Stimulated activated CD8-positive, alpha-beta memory T cell treated with anti-CD3 and anti-CD28 coated beads, Interleukin-7, amount 100 ng/mL, for 4 hours (primary cell): Measurements from ENCODE around the gene CSNK1A1L.

ENCODE experiments used
- DNase-seq, 2 donors: peaks; one replicate each; pipeline ENCODE4 v3.0.0-alpha.2; 2020; ENCODE audit warnings: low read depth in 2 of 2

The CSNK1A1L gene

GRCh38 chr13:37105251-37105714 lies at the start of gene CSNK1A1L:
TSS of gene CSNK1A1L (minus strand) at chr13:37105664. CDS start at chr13:37105256, 408 bp downstream.
- no peak for DNase-seq

GRCh38 chr13:37149380-37149779 lies 43.9 kb upstream of the CSNK1A1L start:
- no peak for DNase-seq

- DNase-seq, result no peak
Observed at GRCh38 chr13:37148501-37148900, 43.0 kb upstream of the CSNK1A1L start.

- no peak for DNase-seq
Observed at GRCh38 chr13:37144661-37145060, 39.2 kb upstream of the CSNK1A1L start.

- DNase-seq, result no peak
Observed at GRCh38 chr13:37143911-37144310, 38.4 kb upstream of the CSNK1A1L start.

GRCh38 chr13:37142877-37143276 lies 37.4 kb upstream of the CSNK1A1L start:
- no peak for DNase-seq

GRCh38 chr13:37141011-37141410 lies 35.5 kb upstream of the CSNK1A1L start:
- DNase-seq, result no peak

- no peak for DNase-seq
Observed at GRCh38 chr13:37139356-37139755, 33.9 kb upstream of the CSNK1A1L start.

GRCh38 chr13:37138926-37139325 lies 33.5 kb upstream of the CSNK1A1L start:
- DNase-seq, result no peak

- no peak for DNase-seq
Observed at GRCh38 chr13:37138169-37138568, 32.7 kb upstream of the CSNK1A1L start.

GRCh38 chr13:37136633-37137032 lies 31.2 kb upstream of the CSNK1A1L start:
- no peak for DNase-seq

GRCh38 chr13:37136187-37136586 lies 30.7 kb upstream of the CSNK1A1L start:
- DNase-seq, result no peak

GRCh38 chr13:37134411-37135041 lies 29.1 kb upstream of the CSNK1A1L start:
- DNase-seq, result no peak

- no peak for DNase-seq
Observed at GRCh38 chr13:37132211-37132610, 26.7 kb upstream of the CSNK1A1L start.

GRCh38 chr13:37131092-37131491 lies 25.6 kb upstream of the CSNK1A1L start:
- no peak for DNase-seq

- DNase-seq, result no peak
Observed at GRCh38 chr13:37129866-37130265, 24.4 kb upstream of the CSNK1A1L start.

- DNase-seq, result no peak
Observed at GRCh38 chr13:37127691-37128241, 22.3 kb upstream of the CSNK1A1L start.

GRCh38 chr13:37123337-37123736 lies 17.9 kb upstream of the CSNK1A1L start:
- DNase-seq, result no peak

GRCh38 chr13:37118016-37118415 lies 12.6 kb upstream of the CSNK1A1L start:
- no peak for DNase-seq

- no peak for DNase-seq
Observed at GRCh38 chr13:37114250-37114649, 8.8 kb upstream of the CSNK1A1L start.

GRCh38 chr13:37113534-37113933 lies 8.1 kb upstream of the CSNK1A1L start:
- no peak for DNase-seq

GRCh38 chr13:37109051-37109678 lies 3.7 kb upstream of the CSNK1A1L start:
- no peak for DNase-seq

GRCh38 chr13:37107868-37108267 lies 2.4 kb upstream of the CSNK1A1L start:
- DNase-seq, result no peak
